ENCODE measurements around the gene AGBL3.

Gene AGBL3

GRCh38 chr7:135160858-135161653 lies 174.7 kb downstream of the AGBL3 start:
- Histone ChIP-seq H3K4me1 (ENCODE audit: insufficient read depth, low read length) (peaks cover 9% of the 10 kb centered on the region), H3K27me3 (ENCODE audit: insufficient read depth, low read length) (no peaks in the 10 kb centered on the region), H2AFZ (ENCODE audit: low read depth, low read length) (no peak overlapping the region)

GRCh38 chr7:135161669-135162068 lies 175.4 kb downstream of the AGBL3 start:
- peaks cover 16% of the 10 kb centered on the region for H3K9me3 ChIP-seq (ENCODE audit: low read length)
- no peaks in the 10 kb centered on the region for H3K27me3 ChIP-seq (ENCODE audit: insufficient read depth, low read length)
- H3K36me3 ChIP-seq (ENCODE audit: insufficient read depth, low read length): peaks cover 32% of the 10 kb centered on the region
- peaks cover 9% of the 10 kb centered on the region for H3K4me1 ChIP-seq (ENCODE audit: insufficient read depth, low read length)
- no peak overlapping the region for H3K4me3 ChIP-seq (ENCODE audit: low read length)
- no peak overlapping the region for H2AFZ ChIP-seq (ENCODE audit: low read depth, low read length)

More at GRCh38 chr7:135160858-135161653, 174.7 kb downstream of the AGBL3 start:
- H3K4me3 ChIP-seq (ENCODE audit: low read length): no peak overlapping the region
- H3K36me3 ChIP-seq (ENCODE audit: insufficient read depth, low read length): peaks cover 26% of the 10 kb centered on the region
- peaks cover 17% of the 10 kb centered on the region for H3K9me3 ChIP-seq (ENCODE audit: low read length)

- Histone ChIP-seq H3K36me3 (ENCODE audit: insufficient read depth, low read length) (peaks cover 40% of the 10 kb centered on the region), H2AFZ (ENCODE audit: low read depth, low read length) (no peak overlapping the region), H3K4me3 (ENCODE audit: low read length) (no peak overlapping the region), H3K4me1 (ENCODE audit: insufficient read depth, low read length) (peaks cover 9% of the 10 kb centered on the region), H3K9me3 (ENCODE audit: low read length) (peaks cover 12% of the 10 kb centered on the region), H3K27me3 (ENCODE audit: insufficient read depth, low read length) (no peaks in the 10 kb centered on the region)
Observed at GRCh38 chr7:135162382-135163001, 176.2 kb downstream of the AGBL3 start.

- Histone ChIP-seq H3K4me1 (ENCODE audit: insufficient read depth, low read length) (peaks cover 15% of the 10 kb centered on the region), H3K4me3 (ENCODE audit: low read length) (no peak overlapping the region), H2AFZ (ENCODE audit: low read depth, low read length) (no peak overlapping the region), H3K27me3 (ENCODE audit: insufficient read depth, low read length) (no peaks in the 10 kb centered on the region), H3K36me3 (ENCODE audit: insufficient read depth, low read length) (peaks cover 49% of the 10 kb centered on the region), H3K9me3 (ENCODE audit: low read length) (no peaks in the 10 kb centered on the region)
Observed at GRCh38 chr7:135164357-135165061, 178.2 kb downstream of the AGBL3 start.

- no peak overlapping the region for H2AFZ ChIP-seq (ENCODE audit: low read depth, low read length)
- H3K4me1 ChIP-seq (ENCODE audit: insufficient read depth, low read length): peaks cover 14% of the 10 kb centered on the region
- H3K4me3 ChIP-seq (ENCODE audit: low read length): no peak overlapping the region
- no peaks in the 10 kb centered on the region for H3K9me3 ChIP-seq (ENCODE audit: low read length)
- H3K27me3 ChIP-seq (ENCODE audit: insufficient read depth, low read length): no peaks in the 10 kb centered on the region
- H3K36me3 ChIP-seq (ENCODE audit: insufficient read depth, low read length): peaks cover 49% of the 10 kb centered on the region
Observed at GRCh38 chr7:135165862-135166261, 179.6 kb downstream of the AGBL3 start.

GRCh38 chr7:135166338-135166990 lies 180.2 kb downstream of the AGBL3 start:
- Histone ChIP-seq H2AFZ (ENCODE audit: low read depth, low read length) (no peak overlapping the region), H3K36me3 (ENCODE audit: insufficient read depth, low read length) (peaks cover 49% of the 10 kb centered on the region), H3K27me3 (ENCODE audit: insufficient read depth, low read length) (no peaks in the 10 kb centered on the region), H3K9me3 (ENCODE audit: low read length) (no peaks in the 10 kb centered on the region), H3K4me1 (ENCODE audit: insufficient read depth, low read length) (peaks cover 12% of the 10 kb centered on the region), H3K4me3 (ENCODE audit: low read length) (no peak overlapping the region)

- Histone ChIP-seq H3K4me1 (ENCODE audit: insufficient read depth, low read length) (peaks cover 18% of the 10 kb centered on the region), H3K27me3 (ENCODE audit: insufficient read depth, low read length) (no peaks in the 10 kb centered on the region), H3K36me3 (ENCODE audit: insufficient read depth, low read length) (peaks cover 49% of the 10 kb centered on the region), H2AFZ (ENCODE audit: low read depth, low read length) (no peak overlapping the region), H3K9me3 (ENCODE audit: low read length) (no peaks in the 10 kb centered on the region), H3K4me3 (ENCODE audit: low read length) (no peak overlapping the region)
Observed at GRCh38 chr7:135167365-135167917, 181.1 kb downstream of the AGBL3 start.

GRCh38 chr7:135168001-135168400 lies 181.7 kb downstream of the AGBL3 start:
- no peak overlapping the region for H3K4me3 ChIP-seq (ENCODE audit: low read length)
- peaks cover 18% of the 10 kb centered on the region for H3K4me1 ChIP-seq (ENCODE audit: insufficient read depth, low read length)
- H2AFZ ChIP-seq (ENCODE audit: low read depth, low read length): no peak overlapping the region
- no peaks in the 10 kb centered on the region for H3K9me3 ChIP-seq (ENCODE audit: low read length)
- H3K36me3 ChIP-seq (ENCODE audit: insufficient read depth, low read length): peaks cover 49% of the 10 kb centered on the region
- H3K27me3 ChIP-seq (ENCODE audit: insufficient read depth, low read length): no peaks in the 10 kb centered on the region

- H2AFZ ChIP-seq (ENCODE audit: low read depth, low read length): no peak overlapping the region
- peaks cover 18% of the 10 kb centered on the region for H3K4me1 ChIP-seq (ENCODE audit: insufficient read depth, low read length)
- peaks cover 49% of the 10 kb centered on the region for H3K36me3 ChIP-seq (ENCODE audit: insufficient read depth, low read length)
- H3K9me3 ChIP-seq (ENCODE audit: low read length): no peaks in the 10 kb centered on the region
- no peaks in the 10 kb centered on the region for H3K27me3 ChIP-seq (ENCODE audit: insufficient read depth, low read length)
- no peak overlapping the region for H3K4me3 ChIP-seq (ENCODE audit: low read length)
Observed at GRCh38 chr7:135168489-135169140, 182.3 kb downstream of the AGBL3 start.

GRCh38 chr7:135169141-135169963 lies 183.0 kb downstream of the AGBL3 start:
- H3K27me3 ChIP-seq (ENCODE audit: insufficient read depth, low read length): no peaks in the 10 kb centered on the region
- H3K9me3 ChIP-seq (ENCODE audit: low read length): no peaks in the 10 kb centered on the region
- H3K4me1 ChIP-seq (ENCODE audit: insufficient read depth, low read length): peaks cover 18% of the 10 kb centered on the region
- no peak overlapping the region for H2AFZ ChIP-seq (ENCODE audit: low read depth, low read length)
- H3K4me3 ChIP-seq (ENCODE audit: low read length): peak overlapping the region; percentile 74
- H3K36me3 ChIP-seq (ENCODE audit: insufficient read depth, low read length): peaks cover 45% of the 10 kb centered on the region

GRCh38 chr7:135169964-135170273 lies 183.6 kb downstream of the AGBL3 start:
- peak overlapping the region; percentile 90 for H2AFZ ChIP-seq (ENCODE audit: low read depth, low read length)
- H3K36me3 ChIP-seq (ENCODE audit: insufficient read depth, low read length): peaks cover 40% of the 10 kb centered on the region
- no peaks in the 10 kb centered on the region for H3K27me3 ChIP-seq (ENCODE audit: insufficient read depth, low read length)
- H3K4me1 ChIP-seq (ENCODE audit: insufficient read depth, low read length): peaks cover 18% of the 10 kb centered on the region
- H3K4me3 ChIP-seq (ENCODE audit: low read length): peak overlapping the region; percentile 74
- H3K9me3 ChIP-seq (ENCODE audit: low read length): no peaks in the 10 kb centered on the region
